Measurements from ENCODE around the gene KLF2. TPM values are rescaled to one million over a fixed set of nuclear protein-coding genes. Genes with fewer than 3 reads are reported as not detected.

KLF2 gene
- total and polyA plus RNA-seq, 3 donors from 2014 or later, result 40.2 to 74.9 (median 42.4) TPM

GRCh38 chr19:16369306-16369663 lies 44.7 kb downstream of the KLF2 start:
- no peaks in the 10 kb centered on the region for H3K9me3 ChIP-seq
- H3K36me3 ChIP-seq (ENCODE audit: low read depth, missing control alignments), result no peaks in the 10 kb centered on the region
- TF ChIP-seq CTCF (IDR thresholded peaks at IDR 0.05) (no peak), POLR2A (IDR thresholded peaks at IDR 0.05) (no peak)
- no peak for DNase-seq
- H3K4me3 ChIP-seq, result no peak overlapping the region
- H3K27ac ChIP-seq, result no peak overlapping the region
- WGBS, 2 donors, result 82 to 92% methylated on average over 3 of the region's 3 CpGs
- intact Hi-C loops (cut with DNase I; ENCODE audit: low total_unique reads), result no loop called here
- no peaks in the 10 kb centered on the region for H3K27me3 ChIP-seq
- peaks cover 60% of the 10 kb centered on the region for H3K4me1 ChIP-seq

GRCh38 chr19:16369664-16370576 lies 45.3 kb downstream of the KLF2 start:
- 95 to 96% methylated on average over 22 of the region's 22 CpGs for WGBS, 2 donors
- H3K9me3 ChIP-seq, result no peaks in the 10 kb centered on the region
- H3K36me3 ChIP-seq (ENCODE audit: low read depth, missing control alignments), result no peaks in the 10 kb centered on the region
- H3K27me3 ChIP-seq, result no peaks in the 10 kb centered on the region
- H3K4me3 ChIP-seq, result no peak overlapping the region
- no peak for TF ChIP-seq POLR2A (IDR thresholded peaks at IDR 0.05)
- TF ChIP-seq CTCF (IDR thresholded peaks at IDR 0.05), result no peak
- H3K27ac ChIP-seq, result peak overlapping the region in 1 of 2 donors; percentile 89
- intact Hi-C loops (cut with DNase I; ENCODE audit: low total_unique reads), result no loop called here
- H3K4me1 ChIP-seq, result peaks cover 66% of the 10 kb centered on the region
- no peak for DNase-seq

GRCh38 chr19:16370641-16371391 lies 46.2 kb downstream of the KLF2 start:
- DNase-seq, result no peak
- TF ChIP-seq CTCF (IDR thresholded peaks at IDR 0.05) (no peak), POLR2A (IDR thresholded peaks at IDR 0.05) (no peak)
- Histone ChIP-seq H3K4me3 (no peak overlapping the region), H3K36me3 (ENCODE audit: low read depth, missing control alignments) (no peaks in the 10 kb centered on the region), H3K27me3 (no peaks in the 10 kb centered on the region), H3K4me1 (peaks cover 61% of the 10 kb centered on the region), H3K27ac (peak overlapping the region; percentile 9 to 89), H3K9me3 (no peaks in the 10 kb centered on the region)
- intact Hi-C loops (cut with DNase I; ENCODE audit: low total_unique reads), result no loop called here
- 65 to 68% methylated on average over 15 of the region's 15 CpGs for WGBS, 2 donors

- no peaks in the 10 kb centered on the region for H3K27me3 ChIP-seq
- TF ChIP-seq POLR2A (IDR thresholded peaks at IDR 0.05), result no peak
- no peak for TF ChIP-seq CTCF (IDR thresholded peaks at IDR 0.05)
- WGBS, 2 donors, result 58 to 59% methylated on average over 18 of the region's 18 CpGs
- H3K36me3 ChIP-seq (ENCODE audit: low read depth, missing control alignments), result no peaks in the 10 kb centered on the region
- H3K4me1 ChIP-seq, result peaks cover 59% of the 10 kb centered on the region
- intact Hi-C loops (cut with DNase I; ENCODE audit: low total_unique reads), result no loop called here
- H3K27ac ChIP-seq, result peak overlapping the region; percentile 9 to 89
- no peaks in the 10 kb centered on the region for H3K9me3 ChIP-seq
- peak; percentile 56 for DNase-seq
- no peak overlapping the region for H3K4me3 ChIP-seq
Observed at GRCh38 chr19:16371540-16371986, 46.9 kb downstream of the KLF2 start.
